ENCODE results near the gene XPO6. TPM values are rescaled to one million over a fixed set of nuclear protein-coding genes. Genes with fewer than 3 reads are reported as not detected.
A peak's percentile ranks its signal among the peaks of the same experiment; 100 is the strongest.

XPO6 gene, protein sequence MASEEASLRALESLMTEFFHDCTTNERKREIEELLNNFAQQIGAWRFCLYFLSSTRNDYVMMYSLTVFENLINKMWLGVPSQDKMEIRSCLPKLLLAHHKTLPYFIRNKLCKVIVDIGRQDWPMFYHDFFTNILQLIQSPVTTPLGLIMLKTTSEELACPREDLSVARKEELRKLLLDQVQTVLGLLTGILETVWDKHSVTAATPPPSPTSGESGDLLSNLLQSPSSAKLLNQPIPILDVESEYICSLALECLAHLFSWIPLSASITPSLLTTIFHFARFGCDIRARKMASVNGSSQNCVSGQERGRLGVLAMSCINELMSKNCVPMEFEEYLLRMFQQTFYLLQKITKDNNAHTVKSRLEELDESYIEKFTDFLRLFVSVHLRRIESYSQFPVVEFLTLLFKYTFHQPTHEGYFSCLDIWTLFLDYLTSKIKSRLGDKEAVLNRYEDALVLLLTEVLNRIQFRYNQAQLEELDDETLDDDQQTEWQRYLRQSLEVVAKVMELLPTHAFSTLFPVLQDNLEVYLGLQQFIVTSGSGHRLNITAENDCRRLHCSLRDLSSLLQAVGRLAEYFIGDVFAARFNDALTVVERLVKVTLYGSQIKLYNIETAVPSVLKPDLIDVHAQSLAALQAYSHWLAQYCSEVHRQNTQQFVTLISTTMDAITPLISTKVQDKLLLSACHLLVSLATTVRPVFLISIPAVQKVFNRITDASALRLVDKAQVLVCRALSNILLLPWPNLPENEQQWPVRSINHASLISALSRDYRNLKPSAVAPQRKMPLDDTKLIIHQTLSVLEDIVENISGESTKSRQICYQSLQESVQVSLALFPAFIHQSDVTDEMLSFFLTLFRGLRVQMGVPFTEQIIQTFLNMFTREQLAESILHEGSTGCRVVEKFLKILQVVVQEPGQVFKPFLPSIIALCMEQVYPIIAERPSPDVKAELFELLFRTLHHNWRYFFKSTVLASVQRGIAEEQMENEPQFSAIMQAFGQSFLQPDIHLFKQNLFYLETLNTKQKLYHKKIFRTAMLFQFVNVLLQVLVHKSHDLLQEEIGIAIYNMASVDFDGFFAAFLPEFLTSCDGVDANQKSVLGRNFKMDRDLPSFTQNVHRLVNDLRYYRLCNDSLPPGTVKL
- 96.3 TPM for polyA plus RNA-seq (2012; ENCODE audit: low read depth, missing spikeins)

DNA sequence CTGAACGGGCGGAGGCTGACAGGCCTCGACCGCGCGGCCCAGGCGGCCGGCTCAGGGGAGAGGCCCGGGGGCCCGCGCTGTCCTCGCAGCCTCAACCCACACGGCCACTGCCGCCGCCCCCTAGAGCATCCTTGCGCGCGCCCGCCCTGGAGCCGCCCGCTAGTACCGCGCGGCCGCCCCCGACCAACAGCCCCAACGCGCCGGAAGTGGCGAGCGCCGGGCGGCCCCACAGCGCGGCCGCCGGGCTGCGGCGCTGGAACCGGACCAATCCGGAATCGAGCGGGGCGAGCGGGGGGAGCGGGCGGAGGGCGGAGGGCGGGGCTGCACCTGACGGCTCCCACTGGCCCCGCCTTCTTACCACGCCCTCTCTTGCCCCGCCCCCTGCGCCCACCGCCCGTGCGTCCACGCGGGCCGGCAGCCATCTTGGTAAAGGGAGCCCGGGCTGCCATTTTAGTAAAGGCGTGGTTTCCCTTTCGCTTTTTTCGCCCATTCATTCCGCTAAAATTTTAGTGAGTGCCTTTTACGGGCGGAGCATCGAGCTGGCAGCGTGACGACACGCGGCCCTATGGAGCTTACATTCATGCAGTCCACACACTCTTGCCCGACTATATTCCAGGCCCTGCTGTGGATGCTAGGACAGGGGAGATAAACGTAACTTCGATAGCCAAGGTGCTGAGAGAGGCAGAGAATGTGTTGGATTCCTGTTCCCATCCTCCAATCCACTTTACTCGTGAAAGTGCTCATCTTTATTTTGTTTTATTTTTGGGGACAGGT is at the start of gene XPO6:
Gene XPO6 (minus strand): TSS at position 208 of the 774 bp plus-strand sequence. CDS start 597 bp downstream, outside the sequence.
- DNase-seq (ENCODE audit: insufficient read length, low spot score) (peak; percentile 86), FAIRE-seq (peak; percentile 78)
- no peak for TF ChIP-seq POLR2A (IDR thresholded peaks at IDR 0.05; ENCODE audit: low read depth, low read length)
- TF ChIP-seq PAX5 (IDR thresholded peaks at IDR 0.05; ENCODE audit: insufficient read depth, low read length, severe bottlenecking), result peak; percentile 10
- no peak; the same call in 1 of the 2 replicates for TF ChIP-seq POLR2AphosphoS5 (IDR thresholded peaks at IDR 0.05; ENCODE audit: low read depth, low read length)
- TF ChIP-seq TAF1 (IDR thresholded peaks at IDR 0.05; ENCODE audit: low read depth, low read length), result peak; percentile 67
- TF ChIP-seq SPI1 (IDR thresholded peaks at IDR 0.05; ENCODE audit: low read depth, low read length), result no peak
- no peak for TF ChIP-seq POU2F2 (IDR thresholded peaks at IDR 0.05; ENCODE audit: low read depth, low read length)

DNA sequence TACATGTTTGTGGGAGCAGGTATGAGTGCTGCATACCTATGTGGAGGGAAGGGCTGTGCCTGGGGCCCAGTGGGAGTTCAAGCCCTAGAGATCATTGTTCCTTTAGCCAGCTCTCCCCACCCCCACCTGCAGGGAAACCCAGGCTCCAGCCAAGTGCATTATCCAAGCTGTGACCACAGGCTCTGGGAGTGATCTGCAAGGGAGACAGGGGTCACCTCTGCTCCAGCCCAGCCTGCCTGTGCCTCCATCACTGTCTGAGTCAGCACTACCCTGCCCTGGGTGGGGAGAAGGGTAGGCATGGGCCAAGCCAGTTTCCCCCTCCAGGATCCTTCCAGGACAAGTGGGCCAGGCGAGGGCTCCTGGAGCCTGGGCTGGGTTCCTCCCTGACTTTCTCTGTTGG is 48.4 kb upstream of the XPO6 start:
- FAIRE-seq (no peak), DNase-seq (ENCODE audit: insufficient read length, low spot score) (no peak)
- TF ChIP-seq PAX5 (IDR thresholded peaks at IDR 0.05; ENCODE audit: insufficient read depth, low read length, severe bottlenecking), result no peak

DNA sequence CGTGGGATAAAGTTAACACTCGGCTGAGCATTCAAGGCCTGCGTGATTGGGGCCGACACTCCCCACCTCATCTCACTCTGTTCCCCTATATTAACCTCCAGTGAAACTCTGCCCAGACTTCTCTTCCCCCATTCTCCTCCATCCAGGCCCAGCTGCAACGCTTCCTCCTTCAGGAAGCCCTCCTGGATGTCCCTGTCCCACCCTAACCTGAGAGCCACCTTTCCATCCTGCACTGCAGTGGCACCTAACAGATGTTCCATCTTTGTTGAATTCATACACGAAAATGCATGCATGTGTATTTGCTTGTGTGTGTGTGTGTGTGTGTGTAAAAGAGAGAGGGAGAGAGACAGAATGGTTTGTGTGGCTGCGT is 48.0 kb upstream of the XPO6 start:
- FAIRE-seq (no peak), DNase-seq (ENCODE audit: insufficient read length, low spot score) (no peak)
- no peak for TF ChIP-seq TAF1 (IDR thresholded peaks at IDR 0.05; ENCODE audit: low read depth, low read length)
- TF ChIP-seq POU2F2 (IDR thresholded peaks at IDR 0.05; ENCODE audit: low read depth, low read length), result no peak
- no peak for TF ChIP-seq POLR2AphosphoS5 (IDR thresholded peaks at IDR 0.05; ENCODE audit: low read depth, low read length)
- no peak for TF ChIP-seq PAX5 (IDR thresholded peaks at IDR 0.05; ENCODE audit: insufficient read depth, low read length, severe bottlenecking)
- TF ChIP-seq POLR2A (IDR thresholded peaks at IDR 0.05; ENCODE audit: low read depth, low read length), result no peak
- no peak for TF ChIP-seq SPI1 (IDR thresholded peaks at IDR 0.05; ENCODE audit: low read depth, low read length)

DNA sequence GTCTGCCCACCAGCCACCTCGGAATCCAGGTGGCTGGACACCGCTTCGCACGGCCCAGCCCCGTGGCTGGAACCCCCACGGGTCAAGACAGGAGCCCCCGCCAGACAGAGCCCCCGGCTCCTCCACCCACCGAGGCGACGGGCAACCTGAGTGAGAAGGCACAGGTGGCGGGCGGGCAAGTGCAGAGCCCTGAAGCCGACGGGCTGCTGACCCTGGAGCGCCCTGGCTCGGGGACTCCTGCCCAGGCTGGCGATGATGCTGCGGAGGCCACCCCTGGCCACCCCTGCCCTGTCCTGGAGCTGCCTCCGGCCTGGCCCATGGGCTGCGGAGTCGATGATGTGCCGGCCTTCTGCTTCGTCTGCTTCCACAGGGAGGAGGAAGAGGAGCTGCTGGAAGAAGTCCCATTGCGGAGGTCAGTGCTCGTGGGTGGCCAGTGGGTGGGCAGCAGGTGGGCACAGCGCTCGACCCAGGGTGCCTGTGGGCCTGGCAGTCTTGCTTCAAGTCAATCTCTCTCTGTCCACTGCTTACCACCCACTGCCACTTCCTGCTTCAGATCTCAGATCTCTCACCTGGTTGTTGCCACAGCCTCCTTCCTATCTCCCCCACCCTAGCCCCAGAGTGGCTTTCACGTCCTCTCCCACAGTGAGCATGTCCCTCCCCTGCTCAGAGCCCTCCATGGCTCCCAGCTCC is 47.5 kb upstream of the XPO6 start:
- DNase-seq (ENCODE audit: insufficient read length, low spot score), result no peak
- FAIRE-seq, result no peak
- TF ChIP-seq POLR2AphosphoS5 (IDR thresholded peaks at IDR 0.05; ENCODE audit: low read depth, low read length), result no peak
- no peak for TF ChIP-seq PAX5 (IDR thresholded peaks at IDR 0.05; ENCODE audit: insufficient read depth, low read length, severe bottlenecking)
- no peak for TF ChIP-seq SPI1 (IDR thresholded peaks at IDR 0.05; ENCODE audit: low read depth, low read length)
- TF ChIP-seq POU2F2 (IDR thresholded peaks at IDR 0.05; ENCODE audit: low read depth, low read length), result no peak
- TF ChIP-seq POLR2A (IDR thresholded peaks at IDR 0.05; ENCODE audit: low read depth, low read length), result no peak
- no peak for TF ChIP-seq TAF1 (IDR thresholded peaks at IDR 0.05; ENCODE audit: low read depth, low read length)

DNA sequence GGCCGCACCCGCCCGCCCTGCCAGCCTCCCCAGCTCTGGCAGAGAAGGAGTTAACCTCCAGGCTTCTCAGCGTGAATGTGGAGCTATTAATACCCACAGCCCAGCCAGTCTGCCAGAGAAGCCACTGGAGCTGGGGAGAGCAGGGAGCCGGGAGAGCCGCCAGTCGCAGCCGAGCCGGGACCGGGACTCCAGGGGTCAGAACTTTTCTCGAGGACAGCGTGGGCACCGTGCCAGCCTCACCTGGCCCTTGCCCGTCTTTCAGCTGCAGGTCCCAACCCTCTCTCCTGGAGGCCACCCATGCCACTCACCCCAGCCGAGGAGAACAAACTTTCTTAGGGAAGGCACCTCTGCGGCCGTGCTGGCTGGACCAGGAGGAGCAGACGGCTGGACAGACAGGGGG is 46.8 kb upstream of the XPO6 start:
- no peak for DNase-seq (ENCODE audit: insufficient read length, low spot score)
- no peak for TF ChIP-seq POU2F2 (IDR thresholded peaks at IDR 0.05; ENCODE audit: low read depth, low read length)
- TF ChIP-seq POLR2AphosphoS5 (IDR thresholded peaks at IDR 0.05; ENCODE audit: low read depth, low read length), result no peak
- no peak for TF ChIP-seq SPI1 (IDR thresholded peaks at IDR 0.05; ENCODE audit: low read depth, low read length)
- TF ChIP-seq POLR2A (IDR thresholded peaks at IDR 0.05; ENCODE audit: low read depth, low read length), result no peak
- no peak for TF ChIP-seq PAX5 (IDR thresholded peaks at IDR 0.05; ENCODE audit: insufficient read depth, low read length, severe bottlenecking)
- no peak for TF ChIP-seq TAF1 (IDR thresholded peaks at IDR 0.05; ENCODE audit: low read depth, low read length)
- no peak for FAIRE-seq

DNA sequence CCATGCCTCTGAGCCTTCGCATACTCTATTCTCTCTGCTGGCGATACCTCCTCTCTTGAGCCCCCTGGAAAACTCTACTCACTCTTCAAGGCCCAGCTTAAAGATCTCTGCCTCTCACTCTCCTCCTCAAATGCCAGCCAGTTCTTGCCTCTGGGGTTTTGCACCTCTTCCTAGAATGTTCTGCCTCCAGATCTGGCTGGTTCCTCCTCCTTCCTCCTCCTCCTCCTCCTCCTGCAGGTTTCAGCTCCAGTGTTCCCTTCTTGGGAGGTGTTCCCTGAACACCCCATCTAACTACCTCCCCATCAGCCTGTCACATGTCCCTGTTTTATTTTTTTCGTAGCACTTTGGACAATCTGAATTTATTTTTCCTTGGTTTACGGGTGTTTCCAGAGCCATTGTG is 45.5 kb upstream of the XPO6 start:
- TF ChIP-seq PAX5 (IDR thresholded peaks at IDR 0.05; ENCODE audit: insufficient read depth, low read length, severe bottlenecking) (no peak), TAF1 (IDR thresholded peaks at IDR 0.05; ENCODE audit: low read depth, low read length) (no peak), POU2F2 (IDR thresholded peaks at IDR 0.05; ENCODE audit: low read depth, low read length) (no peak), POLR2AphosphoS5 (IDR thresholded peaks at IDR 0.05; ENCODE audit: low read depth, low read length) (no peak), POLR2A (IDR thresholded peaks at IDR 0.05; ENCODE audit: low read depth, low read length) (no peak), SPI1 (IDR thresholded peaks at IDR 0.05; ENCODE audit: low read depth, low read length) (no peak)
- FAIRE-seq, result no peak
- DNase-seq (ENCODE audit: insufficient read length, low spot score), result no peak

DNA sequence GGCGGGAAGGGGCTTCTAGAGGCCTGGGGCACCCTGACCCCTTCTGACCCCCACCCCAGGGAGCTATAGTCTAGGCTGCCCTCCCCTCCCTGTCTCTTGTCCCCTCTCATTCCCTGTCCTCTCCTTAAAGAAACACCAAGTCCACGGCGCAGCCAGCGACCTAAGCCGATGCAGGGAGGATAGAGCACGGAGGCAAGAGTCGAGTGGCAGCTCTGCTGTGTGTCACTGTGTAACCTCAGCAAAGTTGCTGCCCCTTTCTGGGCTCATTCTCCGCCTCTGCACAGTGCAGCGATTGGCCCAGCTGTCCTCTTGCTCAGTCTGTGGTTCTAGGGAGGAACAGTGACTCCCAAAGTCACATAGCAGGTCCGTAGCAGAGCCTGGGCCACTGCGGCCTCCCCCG is 44.1 kb upstream of the XPO6 start:
- TF ChIP-seq POLR2A (IDR thresholded peaks at IDR 0.05; ENCODE audit: low read depth, low read length) (no peak), POLR2AphosphoS5 (IDR thresholded peaks at IDR 0.05; ENCODE audit: low read depth, low read length) (no peak), POU2F2 (IDR thresholded peaks at IDR 0.05; ENCODE audit: low read depth, low read length) (no peak), PAX5 (IDR thresholded peaks at IDR 0.05; ENCODE audit: insufficient read depth, low read length, severe bottlenecking) (no peak), SPI1 (IDR thresholded peaks at IDR 0.05; ENCODE audit: low read depth, low read length) (no peak), TAF1 (IDR thresholded peaks at IDR 0.05; ENCODE audit: low read depth, low read length) (no peak)
- FAIRE-seq (no peak), DNase-seq (ENCODE audit: insufficient read length, low spot score) (no peak)

DNA sequence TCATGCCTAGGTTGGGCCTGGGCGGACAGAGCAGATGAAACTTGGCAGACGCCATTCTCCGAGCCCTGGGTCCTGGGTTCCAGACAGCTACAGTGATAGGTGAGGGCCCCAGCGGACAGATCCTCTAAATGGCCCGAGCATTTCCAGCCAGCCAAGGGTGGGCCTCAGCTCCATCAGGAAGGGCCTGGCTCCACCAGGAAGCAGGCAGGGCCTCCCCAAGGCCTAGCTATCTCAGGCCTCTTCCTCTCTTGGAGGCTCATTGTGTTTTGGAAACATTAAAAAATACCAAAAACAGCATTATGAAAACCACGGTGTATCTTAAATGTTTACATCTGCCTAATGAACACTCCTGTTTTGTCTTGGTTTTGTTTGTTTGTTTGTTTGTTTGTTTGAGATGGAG is 42.4 kb upstream of the XPO6 start:
- TF ChIP-seq POLR2AphosphoS5 (IDR thresholded peaks at IDR 0.05; ENCODE audit: low read depth, low read length), result no peak
- TF ChIP-seq SPI1 (IDR thresholded peaks at IDR 0.05; ENCODE audit: low read depth, low read length), result no peak
- no peak for TF ChIP-seq POLR2A (IDR thresholded peaks at IDR 0.05; ENCODE audit: low read depth, low read length)
- no peak for TF ChIP-seq PAX5 (IDR thresholded peaks at IDR 0.05; ENCODE audit: insufficient read depth, low read length, severe bottlenecking)
- TF ChIP-seq TAF1 (IDR thresholded peaks at IDR 0.05; ENCODE audit: low read depth, low read length), result no peak
- no peak for TF ChIP-seq POU2F2 (IDR thresholded peaks at IDR 0.05; ENCODE audit: low read depth, low read length)
- FAIRE-seq (no peak), DNase-seq (ENCODE audit: insufficient read length, low spot score) (no peak)
